HCT116 (cell line): Measurements from ENCODE around the gene RAD9A. TPM values are rescaled to one million over a fixed set of nuclear protein-coding genes. Genes with fewer than 3 reads are reported as not detected.

Experiments used
- ATAC-seq: fragments of 200-7000 bp; cut with Tn5 transposase; 2 replicates; pipeline ENCODE4 v1.9.1; 2020; ENCODE audit warnings: mild to moderate bottlenecking, moderate library complexity
- BruUV-seq: library from RNA; stranded (reverse); fragments of 400-500 nt; replicated peaks from 2 replicates; lab custom pipeline; 2021; lab: Mats Ljungman, UMichigan
- CTCF ChIA-PET: fragments of 300-600 bp; sonication (Branson Sonifier 250); formaldehyde crosslinking; loops from one replicate; lab custom pipeline; 2021; ENCODE audit warnings: antibody characterized with exemption; lab: Charles Lee
- POLR2A ChIA-PET: fragments of 300-600, 350-600 bp; sonication (Branson Sonifier 250); formaldehyde crosslinking; loops from one replicate; lab custom pipeline; 2021; ENCODE audit warnings: antibody characterized with exemption; lab: Charles Lee
- RAD21 ChIA-PET, 2 experiments: fragments of 300-600 bp; sonication (Branson Sonifier 250); formaldehyde crosslinking; loops; one replicate each; lab custom pipeline; 2023; ENCODE audit warnings: low total read pairs in 2 of 2; ENCODE audit not compliant: uncharacterized antibody in 2 of 2, unreplicated experiment in 2 of 2, low non-redundant PET in 1 of 2; lab: Charles Lee
- DNase-seq: peaks from one replicate; pipeline ENCODE4 v3.0.0-alpha.2; 2010; ENCODE audit warnings: low read depth, low spot score
- H2AFZ ChIP-seq: fragments of 200-600 bp; shearing (Covaris generic), sonication (generic); 2 replicates; pipeline ENCODE4 v1.6.1; 2017; ENCODE audit warnings: low read depth, mixed run types, mixed read lengths, antibody characterized with exemption, low read length; ENCODE audit not compliant: poor library complexity, severe bottlenecking
- H3K27ac ChIP-seq: 2 replicates; pipeline ENCODE4 v1.5.1; 2012; ENCODE audit warnings: low read depth, low read length
- H3K27me3 ChIP-seq: fragments of 200-600 bp; sonication (generic); 2 replicates; pipeline ENCODE4 v1.6.1; 2016; ENCODE audit warnings: mixed run types, low read length, mixed read lengths; ENCODE audit not compliant: insufficient read depth
- H3K36me3 ChIP-seq, 2 experiments: fragments of 200-500 bp in 1 of 2; fragments of 200-600 bp in 1 of 2; sonication (Bioruptor generic) in 1 of 2; sonication (generic) in 1 of 2; 2 replicates each; pipeline versions ENCODE4 v1.5.1 to v1.6.1; 2014 to 2016; ENCODE audit warnings: low read length in 2 of 2, inconsistent platforms in 1 of 2, mixed read lengths in 1 of 2, mixed run types in 1 of 2; ENCODE audit not compliant: insufficient read depth in 2 of 2, control insufficient read depth in 1 of 2
- H3K4me1 ChIP-seq, 2 experiments: fragments of 200-600 bp in 1 of 2; sonication (generic) in 1 of 2; 2 replicates each; pipeline versions ENCODE4 v1.5.1 to v1.6.1; 2012 to 2017; ENCODE audit warnings: low read length in 2 of 2, inconsistent platforms in 1 of 2, mild to moderate bottlenecking in 1 of 2, mixed read lengths in 1 of 2, mixed run types in 1 of 2, moderate library complexity in 1 of 2; ENCODE audit not compliant: insufficient read depth in 2 of 2, control insufficient read depth in 1 of 2
- H3K4me2 ChIP-seq: fragments of 200-600 bp; sonication (generic); 2 replicates; pipeline ENCODE4 v1.6.1; 2017; ENCODE audit warnings: mixed run types, low read length, mixed read lengths
- H3K4me3 ChIP-seq, 2 experiments: fragments of 200-600 bp in 1 of 2; sonication (generic) in 1 of 2; replicated peaks in 1 of 2; 2 replicates each; pipeline ENCODE4 v1.5.1; 2011 to 2016; ENCODE audit warnings: low read length in 2 of 2, control low read depth in 1 of 2, low read depth in 1 of 2, mild to moderate bottlenecking in 1 of 2, mixed read lengths in 1 of 2, mixed run types in 1 of 2
- H3K79me2 ChIP-seq: fragments of 200-600 bp; sonication (generic); 2 replicates; pipeline ENCODE4 v1.6.1; 2017; ENCODE audit warnings: mild to moderate bottlenecking, mixed run types, low read length, moderate library complexity, mixed read lengths; ENCODE audit not compliant: insufficient read depth
- H3K9ac ChIP-seq: fragments of 200-600 bp; sonication (generic); 2 replicates; pipeline ENCODE4 v1.6.1; 2016; ENCODE audit warnings: low read length, mixed read lengths
- H3K9me2 ChIP-seq: fragments of 200-600 bp; sonication (generic), shearing (Covaris generic); 2 replicates; pipeline ENCODE4 v1.6.1; 2017; ENCODE audit warnings: mixed run types, mild to moderate bottlenecking, moderate library complexity; ENCODE audit not compliant: insufficient read depth
- H3K9me3 ChIP-seq, 2 experiments: fragments of 200-500 bp in 1 of 2; fragments of 200-600 bp in 1 of 2; sonication (Bioruptor generic) in 1 of 2; sonication (generic) in 1 of 2; 2 replicates each; pipeline ENCODE4 v1.6.1; 2014 to 2017; ENCODE audit warnings: low read length in 2 of 2, mixed read lengths in 2 of 2, inconsistent platforms in 1 of 2, low read depth in 1 of 2, mild to moderate bottlenecking in 1 of 2, mixed run types in 1 of 2, moderate library complexity in 1 of 2; ENCODE audit not compliant: control insufficient read depth in 1 of 2, insufficient read depth in 1 of 2
- H4K20me1 ChIP-seq: fragments of 200-600 bp; sonication (generic), shearing (Covaris generic); 2 replicates; pipeline ENCODE4 v1.6.1; 2017; ENCODE audit warnings: mixed run types, mild to moderate bottlenecking, moderate library complexity; ENCODE audit not compliant: insufficient read depth
- POLR2A ChIP-seq: IDR thresholded peaks from 2 replicates; pipeline ENCODE4 v1.7.0; 2011; ENCODE audit warnings: borderline replicate concordance; ENCODE audit not compliant: insufficient read depth, insufficient read length; ENCODE audit errors: extremely low read depth
- POLR2AphosphoS5 ChIP-seq: IDR thresholded peaks from 2 replicates; pipeline ENCODE4 v1.6.1; 2011; ENCODE audit warnings: mild to moderate bottlenecking, low read depth, low read length, moderate library complexity
- SIN3A ChIP-seq: IDR thresholded peaks from 2 replicates; pipeline ENCODE4 v1.6.1; 2012; ENCODE audit warnings: low read depth
- SP1 ChIP-seq: IDR thresholded peaks from 2 replicates; pipeline ENCODE4 v1.6.1; 2012; ENCODE audit warnings: low read depth
- intact Hi-C: fragments of 100-400 bp; cut with micrococcal nuclease; formaldehyde crosslinking; loops from 2 replicates; pipeline ENCODE4 v1.10.0; 2022
- total RNA-seq: library from RNA; stranded (reverse); gene quantifications from one replicate; pipeline ENCODE4 v1.2.1, GENCODE V29; 2021; ENCODE audit not compliant: unreplicated experiment
- TF ChIP-seq, protein P1 (sequence below): IDR thresholded peaks from 2 replicates; pipeline ENCODE4 v1.6.1; 2012
- TF ChIP-seq, protein P2 (sequence below), 3 experiments: fragments of 200-600 bp in 1 of 3; sonication (generic) in 1 of 3; IDR thresholded peaks in 2 of 3; conservative IDR thresholded peaks in 1 of 3; 2 replicates each; pipeline ENCODE4 v1.5.1; 2012 to 2017; ENCODE audit warnings: low read depth in 2 of 3, low read length in 2 of 3, antibody characterized with exemption in 1 of 3, borderline replicate concordance in 1 of 3, control low read depth in 1 of 3, mild to moderate bottlenecking in 1 of 3, mixed read lengths in 1 of 3, mixed run types in 1 of 3, moderate library complexity in 1 of 3; ENCODE audit not compliant: insufficient read depth in 1 of 3

The RAD9A gene
- total RNA-seq, 1 experiment from 2014 or later = 49.8 TPM

DNA sequence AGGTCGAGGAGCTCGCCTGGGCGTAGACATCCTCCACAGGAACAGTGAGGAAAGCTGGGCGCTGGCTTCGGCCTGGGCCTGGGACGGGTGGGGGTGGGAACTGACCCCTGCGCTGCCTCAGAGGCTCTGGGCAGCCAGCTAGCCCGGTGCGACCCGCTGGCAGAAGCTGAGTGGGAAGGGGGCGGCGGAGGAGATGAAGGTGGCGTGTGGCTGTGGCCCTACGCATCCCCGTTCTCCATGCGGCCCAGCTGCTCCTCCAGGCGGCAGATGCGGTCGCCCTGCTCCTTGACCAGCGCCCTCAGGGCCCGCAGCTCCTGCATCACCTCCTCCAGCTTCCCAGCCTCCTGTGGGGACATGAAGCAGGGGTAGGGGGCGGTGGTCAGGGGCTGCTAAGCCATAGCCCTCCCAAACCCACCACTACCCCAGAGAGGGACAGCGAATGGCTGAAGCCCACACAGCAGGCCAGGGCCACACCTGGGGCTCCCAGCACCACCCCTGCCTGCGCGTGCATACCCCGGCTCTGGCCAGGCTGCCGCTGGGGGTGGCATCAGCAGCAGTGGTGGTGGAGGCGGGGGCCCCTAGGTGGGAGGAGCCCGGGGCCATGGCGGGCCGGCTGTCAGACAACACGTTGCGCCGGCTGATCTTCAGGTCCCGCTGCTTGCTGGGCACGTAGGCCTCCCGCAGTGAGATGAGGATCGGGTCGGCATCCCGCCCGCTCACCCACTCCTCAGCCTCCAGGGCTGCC, 46.5 kb downstream of the RAD9A start:
- H3K79me2 ChIP-seq = peaks cover 7% of the 10 kb centered on the region; the same call in 1 of the 2 replicates
- H4K20me1 ChIP-seq = no peaks in the 10 kb centered on the region
- no peak overlapping the region for H3K9ac ChIP-seq
- DNase-seq = no peak
- H3K27ac ChIP-seq = peak overlapping the region; percentile 8; the same call in 1 of the 2 replicates
- no peak overlapping the region for H3K4me3 ChIP-seq
- no TSS peak for BruUV-seq
- intact Hi-C loops = no loop called here
- peaks cover 3 to 27% of the 10 kb centered on the region in 2 experiments; a peak in 3 of 4 replicates for H3K4me1 ChIP-seq
- no peak overlapping the region for H2AFZ ChIP-seq
- CTCF ChIA-PET = interaction anchor here (1.5 kb wide), 1 partner anchor 37 kb away, joined by 5 read pairs; the partner anchor contains the start of gene PPP1CA
- no peaks in the 10 kb centered on the region for H3K9me3 ChIP-seq
- POLR2A ChIA-PET = interaction anchor here (0.6 kb wide), 1 partner anchor 10 kb away, joined by 4 read pairs; the partner anchor contains the start of gene RPS6KB2
- H3K27me3 ChIP-seq = no peaks in the 10 kb centered on the region
- RAD21 ChIA-PET = no interaction called here
- H3K36me3 ChIP-seq = peaks cover 4 to 7% of the 10 kb centered on the region in 2 experiments; a peak in 3 of 4 replicates
- no peaks in the 10 kb centered on the region for H3K9me2 ChIP-seq
- no peak overlapping the region for H3K4me2 ChIP-seq
- no peak for ATAC-seq
- TF ChIP-seq, protein P1, sequence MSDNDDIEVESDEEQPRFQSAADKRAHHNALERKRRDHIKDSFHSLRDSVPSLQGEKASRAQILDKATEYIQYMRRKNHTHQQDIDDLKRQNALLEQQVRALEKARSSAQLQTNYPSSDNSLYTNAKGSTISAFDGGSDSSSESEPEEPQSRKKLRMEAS = no peak
- TF ChIP-seq POLR2AphosphoS5 = 0 out of 2 replicates have a peak, but pooled peaks have one; percentile 9

DNA sequence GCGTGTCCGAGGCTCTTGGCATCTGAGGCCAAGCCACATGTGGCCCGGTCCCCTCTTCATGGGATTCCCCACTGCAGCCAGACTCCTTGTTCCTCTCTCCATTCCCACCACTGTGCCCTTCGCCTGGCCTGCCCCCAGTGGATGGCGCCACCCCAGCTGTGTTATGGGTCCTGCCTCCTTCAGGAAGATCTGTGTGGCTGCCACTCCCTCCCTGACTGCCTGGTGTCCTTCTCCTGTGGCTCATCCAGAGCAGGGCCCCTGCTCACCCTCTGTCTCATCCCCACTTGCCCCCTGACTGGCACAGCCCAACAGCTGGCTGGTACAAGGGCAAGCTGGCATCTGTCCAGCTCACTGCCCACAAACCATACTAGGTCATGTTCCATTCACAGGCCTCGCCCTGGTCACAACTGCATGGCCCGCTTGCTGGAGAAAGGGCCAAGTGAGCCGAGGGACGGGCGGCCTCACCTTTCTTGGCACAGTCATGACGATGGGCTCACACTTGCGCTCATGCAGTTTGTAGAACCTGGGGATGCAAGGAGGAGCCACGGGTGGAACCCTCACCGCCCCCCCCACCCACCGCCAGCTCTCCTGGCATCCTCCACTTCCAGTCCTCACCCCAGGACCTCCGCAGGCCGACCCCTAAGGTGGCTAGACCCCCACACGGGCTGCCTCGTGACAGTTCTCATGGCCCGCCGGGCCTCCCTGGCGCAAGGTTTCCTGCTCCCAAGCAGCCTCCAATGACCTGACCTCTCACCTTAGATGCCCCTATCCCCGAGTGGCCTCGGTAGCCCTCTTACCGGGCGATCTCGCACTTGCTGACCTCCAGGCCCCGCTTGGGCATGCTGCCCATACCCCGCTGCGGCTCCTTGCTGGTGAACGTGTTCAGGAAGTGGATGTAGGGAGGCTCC, 47.8 kb downstream of the RAD9A start:
- H2AFZ ChIP-seq = no peak overlapping the region
- H3K9me3 ChIP-seq = no peaks in the 10 kb centered on the region
- H3K4me2 ChIP-seq = peak overlapping the region; percentile 9; the same call in 1 of the 2 replicates
- no peaks in the 10 kb centered on the region for H3K9me2 ChIP-seq
- H3K79me2 ChIP-seq = peaks cover 7% of the 10 kb centered on the region; the same call in 1 of the 2 replicates
- peak overlapping the region; percentile 15; the same call in 1 of the 2 replicates for H3K27ac ChIP-seq
- RAD21 ChIA-PET = no interaction called here
- POLR2A ChIA-PET = interaction anchor here (1.2 kb wide), 1 partner anchor 11 kb away, joined by 3 read pairs; the partner anchor contains the start of gene RPS6KB2
- BruUV-seq = no TSS peak
- CTCF ChIA-PET = interaction anchor here (1.0 to 1.5 kb wide), 3 partner anchors 11 to 38 kb away, joined by 3 to 5 read pairs (median 4); partner anchors contain the start of genes PPP1CA and RPS6KB2
- H3K4me1 ChIP-seq = peaks cover 6 to 35% of the 10 kb centered on the region in 2 experiments; a peak in 3 of 4 replicates
- no peak overlapping the region for H3K9ac ChIP-seq
- ATAC-seq = peak; percentile 57
- peaks cover 0 to 2% of the 10 kb centered on the region in 2 experiments; a peak in 1 of 4 replicates for H3K36me3 ChIP-seq
- TF ChIP-seq, protein P2, sequence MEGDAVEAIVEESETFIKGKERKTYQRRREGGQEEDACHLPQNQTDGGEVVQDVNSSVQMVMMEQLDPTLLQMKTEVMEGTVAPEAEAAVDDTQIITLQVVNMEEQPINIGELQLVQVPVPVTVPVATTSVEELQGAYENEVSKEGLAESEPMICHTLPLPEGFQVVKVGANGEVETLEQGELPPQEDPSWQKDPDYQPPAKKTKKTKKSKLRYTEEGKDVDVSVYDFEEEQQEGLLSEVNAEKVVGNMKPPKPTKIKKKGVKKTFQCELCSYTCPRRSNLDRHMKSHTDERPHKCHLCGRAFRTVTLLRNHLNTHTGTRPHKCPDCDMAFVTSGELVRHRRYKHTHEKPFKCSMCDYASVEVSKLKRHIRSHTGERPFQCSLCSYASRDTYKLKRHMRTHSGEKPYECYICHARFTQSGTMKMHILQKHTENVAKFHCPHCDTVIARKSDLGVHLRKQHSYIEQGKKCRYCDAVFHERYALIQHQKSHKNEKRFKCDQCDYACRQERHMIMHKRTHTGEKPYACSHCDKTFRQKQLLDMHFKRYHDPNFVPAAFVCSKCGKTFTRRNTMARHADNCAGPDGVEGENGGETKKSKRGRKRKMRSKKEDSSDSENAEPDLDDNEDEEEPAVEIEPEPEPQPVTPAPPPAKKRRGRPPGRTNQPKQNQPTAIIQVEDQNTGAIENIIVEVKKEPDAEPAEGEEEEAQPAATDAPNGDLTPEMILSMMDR (IDR thresholded peaks at IDR 0.05 in 2 of 3, conservative IDR thresholded peaks at IDR 0.05 in 1 of 3; ENCODE audit: borderline replicate concordance in 1 of 3, insufficient read depth in 1 of 3, low read depth in 2 of 3, low read length in 2 of 3) = peak; percentile 55 to 61 (median 57); a peak in 4 of 6 replicates
- TF ChIP-seq SP1 = no peak
- TF ChIP-seq SIN3A = no peak
- no peak for TF ChIP-seq POLR2A
- no peak for DNase-seq
- no peak overlapping the region for H3K4me3 ChIP-seq
- H4K20me1 ChIP-seq = no peaks in the 10 kb centered on the region
- intact Hi-C loops = no loop called here
- no peaks in the 10 kb centered on the region for H3K27me3 ChIP-seq
